Smooth muscle cell (in vitro differentiated cells): ENCODE data around the gene GRXCR1. TPM values are rescaled to one million over a fixed set of nuclear protein-coding genes. Genes with fewer than 3 reads are reported as not detected.

Source experiments
- DNase-seq: peaks from one replicate; lab custom pipeline; 2025; ENCODE audit not compliant: unreplicated experiment; lab: John Stamatoyannopoulos, UW
- H2AFZ ChIP-seq: fragments of 200-600 bp; sonication (generic); 2 replicates; pipeline ENCODE4 v1.6.0; 2016; ENCODE audit warnings: antibody characterized with exemption, low read depth, mild to moderate bottlenecking
- H3F3A ChIP-seq: fragments of 200-600 bp; sonication (generic); 2 replicates; pipeline ENCODE4 v1.6.0; 2017; ENCODE audit warnings: antibody characterized with exemption, low read depth
- H3K27ac ChIP-seq: fragments of 200-600 bp; sonication (generic); 2 replicates; pipeline ENCODE4 v1.5.1; 2016; ENCODE audit warnings: low read depth, mild to moderate bottlenecking
- H3K27me3 ChIP-seq: fragments of 200-600 bp; sonication (generic); 2 replicates; pipeline ENCODE4 v1.6.1; 2016; ENCODE audit warnings: low read depth, mild to moderate bottlenecking
- H3K36me3 ChIP-seq: fragments of 200-600 bp; sonication (generic); 2 replicates; pipeline ENCODE4 v1.5.1; 2016; ENCODE audit warnings: low read depth
- H3K4me1 ChIP-seq: fragments of 200-600 bp; sonication (generic); 2 replicates; pipeline ENCODE4 v1.5.1; 2016; ENCODE audit warnings: low read depth
- H3K4me2 ChIP-seq: fragments of 200-600 bp; sonication (generic); 2 replicates; pipeline ENCODE4 v1.6.0; 2016; ENCODE audit warnings: mild to moderate bottlenecking
- H3K4me3 ChIP-seq: fragments of 200-600 bp; sonication (generic); 2 replicates; pipeline ENCODE4 v1.5.1; 2016; ENCODE audit warnings: mild to moderate bottlenecking
- H3K79me2 ChIP-seq: fragments of 200-600 bp; sonication (generic); 2 replicates; pipeline ENCODE4 v1.6.0; 2016; ENCODE audit warnings: low read depth, mild to moderate bottlenecking
- H3K9ac ChIP-seq: fragments of 200-600 bp; sonication (generic); 2 replicates; pipeline ENCODE4 v1.6.0; 2016; ENCODE audit warnings: low read depth
- H3K9me3 ChIP-seq: fragments of 200-600 bp; sonication (generic); replicated peaks from 2 replicates; pipeline ENCODE4 v1.5.1; 2016; ENCODE audit warnings: low read depth
- H4K20me1 ChIP-seq: fragments of 200-600 bp; sonication (generic); 2 replicates; pipeline ENCODE4 v1.6.0; 2016; ENCODE audit warnings: low read depth
- CTCF ChIP-seq: fragments of 200-600 bp; sonication (generic); IDR thresholded peaks from 2 replicates; pipeline ENCODE4 v1.5.1; 2017; ENCODE audit warnings: borderline replicate concordance, mild to moderate bottlenecking, antibody characterized with exemption; ENCODE audit not compliant: insufficient read depth, poor library complexity, severe bottlenecking
- WGBS: methylation state at CpG from one replicate; pipeline ENCODE4 v1.1.7; 2016; ENCODE audit warnings: low lambda C conversion rate; 5-methylcytosine and 5-hydroxymethylcytosine counted together
- polyA plus RNA-seq: library from polyadenylated mRNA; unstranded; fragments of >200 nt; fragmentation: Nextera tagmentation; extraction: Ambion mirVana; gene quantifications from 2 replicates; pipeline ENCODE4 v1.2.1, GENCODE V29; 2016
- small RNA-seq: library from RNA; depleted of rRNA; stranded (forward); fragments of <200 nt; gene quantifications from one replicate; pipeline ENCODE3, GENCODE V24; 2014
- total RNA-seq: library from RNA; depleted of rRNA; stranded (reverse); fragments of >200 nt; gene quantifications from 2 replicates; pipeline ENCODE4 v1.2.3, GENCODE V29; 2014

Gene GRXCR1
- total and polyA plus RNA-seq, 2 experiments from 2014 or later, result not detected

DNA sequence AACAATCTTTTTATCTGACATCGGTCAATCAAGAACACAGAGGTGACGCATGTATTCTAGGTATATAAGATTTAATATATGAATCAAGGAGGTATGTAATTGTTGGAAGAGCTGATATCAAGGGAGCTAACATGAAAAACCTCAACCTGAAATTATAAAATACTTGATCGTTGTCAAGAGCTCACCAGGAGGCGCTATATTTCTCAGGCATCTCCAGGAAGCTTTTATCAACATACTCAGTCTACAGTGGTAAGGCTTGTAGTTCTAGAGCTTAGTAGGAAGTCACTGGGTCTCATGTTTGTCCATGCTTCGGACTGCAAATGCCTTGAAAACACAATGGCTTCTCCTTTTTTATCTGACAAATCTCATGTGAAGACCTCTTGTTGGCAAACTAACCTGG lies 156.1 kb downstream of the GRXCR1 start:
- H3K4me1 ChIP-seq, result no peaks in the 10 kb centered on the region
- TF ChIP-seq CTCF, result no peak
- H3K79me2 ChIP-seq, result no peaks in the 10 kb centered on the region
- no peak overlapping the region for H3K9ac ChIP-seq
- H2AFZ ChIP-seq, result no peak overlapping the region
- H3K27ac ChIP-seq, result no peak overlapping the region
- no peaks in the 10 kb centered on the region for H4K20me1 ChIP-seq
- no peaks in the 10 kb centered on the region for H3K27me3 ChIP-seq
- H3K4me3 ChIP-seq, result no peak overlapping the region
- no peak for DNase-seq
- no peaks in the 10 kb centered on the region for H3K36me3 ChIP-seq
- H3K9me3 ChIP-seq, result no peaks in the 10 kb centered on the region
- 57% methylated on average over 5 of the region's 5 CpGs for WGBS
- H3K4me2 ChIP-seq, result no peak overlapping the region
- H3F3A ChIP-seq, result no peaks in the 10 kb centered on the region

DNA sequence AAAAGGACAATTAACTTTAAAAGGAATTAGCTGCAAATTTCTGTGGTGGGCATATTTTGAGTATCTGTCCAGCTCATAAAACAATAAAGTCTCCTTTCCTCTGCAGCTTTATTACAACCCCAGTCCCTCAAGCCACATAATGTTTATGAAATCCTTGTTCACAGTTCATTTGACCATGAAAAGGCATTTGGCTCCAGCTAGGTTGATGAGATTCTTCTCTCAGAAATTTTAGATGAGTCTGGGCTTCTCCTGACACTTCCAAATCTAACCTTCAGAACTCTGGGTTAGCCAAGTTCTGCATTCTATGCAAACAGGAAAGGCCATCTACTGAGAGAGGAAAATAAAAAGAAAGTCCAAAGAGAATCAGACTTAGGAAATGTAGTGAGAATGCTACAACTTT lies 156.8 kb downstream of the GRXCR1 start:
- H3K36me3 ChIP-seq, result no peaks in the 10 kb centered on the region
- no peaks in the 10 kb centered on the region for H3K4me1 ChIP-seq
- H2AFZ ChIP-seq, result no peak overlapping the region
- no peaks in the 10 kb centered on the region for H3K79me2 ChIP-seq
- H3K4me2 ChIP-seq, result no peak overlapping the region
- no peak overlapping the region for H3K4me3 ChIP-seq
- no peaks in the 10 kb centered on the region for H3K27me3 ChIP-seq
- no peak overlapping the region for H3K27ac ChIP-seq
- no peak overlapping the region for H3K9ac ChIP-seq
- no peaks in the 10 kb centered on the region for H3K9me3 ChIP-seq
- H4K20me1 ChIP-seq, result no peaks in the 10 kb centered on the region
- no peak for DNase-seq
- H3F3A ChIP-seq, result no peaks in the 10 kb centered on the region
- TF ChIP-seq CTCF, result no peak

DNA sequence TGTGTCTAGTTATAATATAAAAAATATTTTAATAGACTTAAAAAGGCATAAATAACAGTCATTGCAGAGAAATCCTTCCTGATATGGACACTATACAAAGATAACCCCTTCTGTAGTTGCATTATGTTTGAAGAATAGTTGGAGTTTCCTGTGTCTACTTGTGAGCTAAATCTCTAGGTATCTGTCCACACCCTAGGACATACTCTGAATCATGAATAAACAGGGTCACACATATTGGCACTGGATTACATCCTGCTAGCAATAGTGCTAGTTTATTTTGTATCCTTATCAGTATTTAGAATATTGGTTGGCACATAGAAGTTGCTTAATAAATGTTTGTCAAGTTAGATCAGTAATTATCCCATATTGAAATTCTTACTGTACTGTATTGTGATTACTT lies 173.9 kb downstream of the GRXCR1 start:
- H3K9me3 ChIP-seq, result no peaks in the 10 kb centered on the region
- no peak overlapping the region for H3K9ac ChIP-seq
- H2AFZ ChIP-seq, result no peak overlapping the region
- no peaks in the 10 kb centered on the region for H4K20me1 ChIP-seq
- DNase-seq, result no peak
- no peaks in the 10 kb centered on the region for H3K4me1 ChIP-seq
- H3K4me2 ChIP-seq, result no peak overlapping the region
- no peak for TF ChIP-seq CTCF
- H3K36me3 ChIP-seq, result no peaks in the 10 kb centered on the region
- no peak overlapping the region for H3K27ac ChIP-seq
- H3K27me3 ChIP-seq, result no peaks in the 10 kb centered on the region
- no peaks in the 10 kb centered on the region for H3F3A ChIP-seq
- no peaks in the 10 kb centered on the region for H3K79me2 ChIP-seq
- no peak overlapping the region for H3K4me3 ChIP-seq

GRCh38 chr4:43071069-43071468 lies 178.6 kb downstream of the GRXCR1 start:
- Histone ChIP-seq H3K4me3 (no peak overlapping the region), H2AFZ (no peak overlapping the region), H3K4me2 (no peak overlapping the region), H3K27me3 (no peaks in the 10 kb centered on the region), H3K4me1 (no peaks in the 10 kb centered on the region), H3F3A (no peaks in the 10 kb centered on the region), H3K36me3 (no peaks in the 10 kb centered on the region), H4K20me1 (no peaks in the 10 kb centered on the region), H3K9ac (no peak overlapping the region), H3K79me2 (no peaks in the 10 kb centered on the region), H3K9me3 (no peaks in the 10 kb centered on the region), H3K27ac (no peak overlapping the region)
- no peak for TF ChIP-seq CTCF
- DNase-seq, result no peak
- WGBS, result 85% methylated on average over 6 of the region's 6 CpGs

Small RNA genes within 50 kb of the gene (small RNA-seq; reads per million reads assigned to genes)
- not detected for gene RN7SKP82

Other genes with a start within 250 kb of the GRXCR1 start
- gene ATP8A1, start 235.6 kb upstream of the GRXCR1 start, total RNA-seq, result 1.4 and 1.8 TPM in 2 replicates
- 0.90 TPM in 1 of 2 replicates, not detected in the other for gene ATP8A1, start 235.6 kb upstream of the GRXCR1 start, polyA plus RNA-seq